AG04449 (cell line): Measurements from ENCODE around the gene CEP131.

Experiments used
- CTCF ChIA-PET: fragments of 350-600 bp; formaldehyde crosslinking; extraction: SDS; loops from one replicate; lab custom pipeline; 2021; ENCODE audit warnings: antibody characterized with exemption; lab: Yijun Ruan, JAX
- POLR2A ChIA-PET: fragments of 400-600, 350-600 bp; formaldehyde crosslinking; extraction: SDS; loops from one replicate; lab custom pipeline; 2020; ENCODE audit warnings: antibody characterized with exemption, inconsistent platforms; lab: Yijun Ruan, JAX
- DNase-seq: peaks from one replicate; pipeline ENCODE4 v3.0.0-alpha.2; 2010; ENCODE audit warnings: low read depth, low spot score
- H3K4me3 ChIP-seq: 2 replicates; pipeline ENCODE4 v1.5.1; 2011; ENCODE audit warnings: low read depth, mild to moderate bottlenecking, control low read depth, low read length
- TF ChIP-seq, protein P1 (sequence below): IDR thresholded peaks from one replicate; pipeline ENCODE4 v1.5.1; 2011; ENCODE audit warnings: mild to moderate bottlenecking, moderate library complexity, low read length, control low read depth, inconsistent platforms; ENCODE audit not compliant: insufficient read depth; ENCODE audit errors: missing control alignments

CEP131 gene

DNA sequence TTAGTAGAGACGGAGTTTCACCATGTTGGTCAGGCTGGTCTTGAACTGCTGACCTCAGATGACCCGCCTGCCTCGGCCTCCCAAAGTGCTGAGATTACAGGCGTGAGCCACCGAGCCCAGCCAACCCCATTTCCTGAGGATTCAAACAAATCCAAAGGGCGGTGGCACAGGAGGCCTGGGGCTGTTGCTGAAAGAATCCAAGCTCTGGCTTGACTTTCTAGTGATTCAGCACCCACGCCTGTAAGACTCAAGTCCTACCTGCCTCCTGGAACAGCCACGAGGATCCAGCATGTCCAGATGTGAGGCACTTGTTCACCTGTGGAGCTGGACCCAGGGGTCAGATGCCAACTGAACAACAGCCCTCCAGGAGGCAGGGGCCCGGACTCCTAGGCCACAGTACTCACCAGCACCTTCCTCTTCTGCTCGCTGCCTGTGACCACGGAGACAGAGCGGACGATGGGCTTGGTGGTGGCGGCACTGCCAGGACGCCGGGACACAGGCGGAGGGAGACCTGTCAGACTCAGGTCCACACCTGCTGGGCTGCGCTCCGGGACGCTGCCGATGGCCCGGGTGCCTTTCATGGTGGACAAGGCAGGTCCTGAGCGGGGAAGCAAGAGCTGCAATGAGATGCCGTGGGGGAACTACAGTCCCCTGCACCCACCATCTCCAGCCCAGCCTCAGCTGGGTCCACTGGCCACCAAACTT lies 3.1 kb downstream of the CEP131 start:
- CTCF ChIA-PET, result interaction anchor here (0.9 kb wide), 1 partner anchor 72 kb away, joined by 3 read pairs; no protein-coding TSS in a partner anchor
- DNase-seq, result no peak
- TF ChIP-seq, protein P1, sequence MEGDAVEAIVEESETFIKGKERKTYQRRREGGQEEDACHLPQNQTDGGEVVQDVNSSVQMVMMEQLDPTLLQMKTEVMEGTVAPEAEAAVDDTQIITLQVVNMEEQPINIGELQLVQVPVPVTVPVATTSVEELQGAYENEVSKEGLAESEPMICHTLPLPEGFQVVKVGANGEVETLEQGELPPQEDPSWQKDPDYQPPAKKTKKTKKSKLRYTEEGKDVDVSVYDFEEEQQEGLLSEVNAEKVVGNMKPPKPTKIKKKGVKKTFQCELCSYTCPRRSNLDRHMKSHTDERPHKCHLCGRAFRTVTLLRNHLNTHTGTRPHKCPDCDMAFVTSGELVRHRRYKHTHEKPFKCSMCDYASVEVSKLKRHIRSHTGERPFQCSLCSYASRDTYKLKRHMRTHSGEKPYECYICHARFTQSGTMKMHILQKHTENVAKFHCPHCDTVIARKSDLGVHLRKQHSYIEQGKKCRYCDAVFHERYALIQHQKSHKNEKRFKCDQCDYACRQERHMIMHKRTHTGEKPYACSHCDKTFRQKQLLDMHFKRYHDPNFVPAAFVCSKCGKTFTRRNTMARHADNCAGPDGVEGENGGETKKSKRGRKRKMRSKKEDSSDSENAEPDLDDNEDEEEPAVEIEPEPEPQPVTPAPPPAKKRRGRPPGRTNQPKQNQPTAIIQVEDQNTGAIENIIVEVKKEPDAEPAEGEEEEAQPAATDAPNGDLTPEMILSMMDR, result no peak
- H3K4me3 ChIP-seq, result no peak overlapping the region
- POLR2A ChIA-PET, result interaction anchor here (0.7 kb wide), 1 partner anchor 235 kb away, joined by 4 read pairs; no protein-coding TSS in a partner anchor

- H3K4me3 ChIP-seq, result no peak overlapping the region
- POLR2A ChIA-PET, result no interaction called here
- CTCF ChIA-PET, result interaction anchor here (0.9 to 1.0 kb wide), 2 partner anchors 72 to 77 kb away, joined by 3 read pairs; no protein-coding TSS in a partner anchor
- DNase-seq, result no peak
- TF ChIP-seq, protein P1, result no peak
These were observed 3.8 kb downstream of the CEP131 start for GRCh38 chr17:81218991-81219390.

- ChIA-PET CTCF (interaction anchor here (1.0 kb wide), 1 partner anchor 77 kb away, joined by 3 read pairs; no protein-coding TSS in a partner anchor), POLR2A (no interaction called here)
- H3K4me3 ChIP-seq, result no peak overlapping the region
- TF ChIP-seq, protein P1, result no peak
- no peak for DNase-seq
These were observed 4.3 kb downstream of the CEP131 start for GRCh38 chr17:81218459-81218858.

DNA sequence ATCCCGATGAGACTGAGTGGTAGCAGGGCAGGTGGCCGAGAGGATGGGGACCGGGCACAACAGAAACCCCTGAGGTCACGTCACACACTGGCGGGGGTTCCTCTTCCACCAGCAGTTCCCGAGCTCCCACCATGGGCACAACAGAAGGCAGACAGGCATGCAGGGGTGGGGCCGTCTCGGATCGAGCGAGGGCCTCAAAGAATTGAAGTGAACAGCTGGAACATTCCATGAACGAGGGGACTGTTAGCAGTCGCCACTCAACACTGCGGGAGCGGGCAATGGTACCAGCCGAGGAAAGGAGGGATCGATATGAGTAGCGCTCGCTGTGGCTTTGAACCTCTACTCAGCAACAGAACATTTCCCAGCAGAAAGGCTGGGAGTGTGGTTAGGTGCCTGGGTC lies 5.3 kb downstream of the CEP131 start:
- H3K4me3 ChIP-seq, result no peak overlapping the region
- CTCF ChIA-PET, result no interaction called here
- TF ChIP-seq, protein P1, result no peak
- POLR2A ChIA-PET, result no interaction called here
- DNase-seq, result no peak

GRCh38 chr17:81213978-81214377 lies 8.8 kb downstream of the CEP131 start:
- TF ChIP-seq, protein P1, result no peak
- ChIA-PET POLR2A (no interaction called here), CTCF (no interaction called here)
- H3K4me3 ChIP-seq, result no peak overlapping the region
- no peak for DNase-seq

DNA sequence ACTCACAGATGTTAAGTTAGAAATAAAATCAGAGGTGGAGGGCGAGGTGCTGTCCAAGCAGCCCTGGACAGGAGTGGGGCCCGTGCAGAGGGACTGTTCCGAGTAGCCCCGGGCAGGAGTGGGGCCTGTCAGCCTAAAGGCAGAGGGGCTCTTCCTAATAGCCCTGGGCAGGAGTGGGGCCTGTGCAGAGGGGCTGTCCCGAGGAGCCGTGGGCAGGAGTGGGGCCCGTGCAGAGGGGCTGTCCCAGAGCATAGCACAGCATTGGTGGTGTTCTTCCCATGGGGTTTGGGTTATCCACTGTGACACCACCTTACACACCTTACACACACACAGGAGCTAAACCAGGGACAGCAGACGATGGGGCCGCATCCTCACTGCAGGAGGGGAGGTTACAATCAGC lies 10.4 kb downstream of the CEP131 start:
- TF ChIP-seq, protein P1, result no peak
- DNase-seq, result no peak
- CTCF ChIA-PET, result interaction anchor here (1.0 to 1.2 kb wide), 2 partner anchors 11 to 17 kb away, joined by 3 to 5 read pairs; no protein-coding TSS in a partner anchor
- H3K4me3 ChIP-seq, result no peak overlapping the region
- POLR2A ChIA-PET, result no interaction called here
